Measurements from ENCODE around the gene EMP2. TPM values are rescaled to one million over a fixed set of nuclear protein-coding genes. Genes with fewer than 3 reads are reported as not detected.
A peak's percentile ranks its signal among the peaks of the same experiment; 100 is the strongest.

EMP2 gene
- total RNA-seq, 1 experiment from 2014 or later: 31.9 TPM

DNA sequence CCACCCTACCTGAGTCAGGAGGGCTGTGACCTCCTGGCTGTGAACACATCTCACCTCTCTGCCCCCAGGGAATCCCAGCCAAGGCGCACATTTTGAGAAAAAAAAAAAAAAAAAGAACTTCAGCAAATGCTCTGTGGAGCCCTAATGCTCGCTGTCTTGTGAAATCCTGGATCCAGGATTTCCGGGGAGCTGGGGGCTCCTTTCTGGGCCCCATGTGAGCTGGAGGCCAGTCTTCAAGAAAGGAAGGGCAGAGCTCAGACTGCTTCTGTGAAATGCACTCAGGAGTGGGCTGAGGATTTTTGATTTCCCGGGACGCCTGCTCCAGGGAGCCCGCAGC lies 36.0 kb upstream of the EMP2 start:
- peak in 1 of 2 experiments; percentile 4 for DNase-seq
- no peak overlapping the region for H3K27ac ChIP-seq
- no peaks in the 10 kb centered on the region for H3K27me3 ChIP-seq
- no peaks in the 10 kb centered on the region for H3K36me3 ChIP-seq
- H3K4me3 ChIP-seq: peak overlapping the region; percentile 31
- peaks cover 4% of the 10 kb centered on the region; the same call in 1 of the 2 replicates for H3K4me1 ChIP-seq
- no peaks in the 10 kb centered on the region for H3K9me3 ChIP-seq (replicated peaks)

DNA sequence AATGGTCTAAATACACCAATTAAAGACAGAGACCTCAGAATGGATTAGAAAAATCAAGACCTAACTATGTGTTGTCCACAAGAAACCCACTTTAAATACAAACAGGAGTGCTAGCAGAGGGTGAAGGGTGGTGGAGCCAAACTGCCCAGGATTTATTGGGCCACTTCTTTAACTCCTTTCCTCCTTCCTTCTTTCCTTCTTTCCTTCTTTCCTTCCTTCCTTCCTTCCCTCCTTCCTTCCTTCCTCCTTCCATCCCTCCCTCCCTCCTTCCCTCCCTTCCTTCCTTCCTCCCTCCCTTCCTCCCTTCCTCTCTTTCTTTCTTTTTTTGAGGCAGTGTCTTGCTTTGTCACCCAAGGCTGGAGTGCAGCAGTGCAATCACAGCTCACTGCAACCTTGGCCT lies 34.3 kb upstream of the EMP2 start:
- peaks cover 4% of the 10 kb centered on the region; the same call in 1 of the 2 replicates for H3K4me1 ChIP-seq
- no peak overlapping the region for H3K4me3 ChIP-seq
- no peak for DNase-seq
- H3K36me3 ChIP-seq: no peaks in the 10 kb centered on the region
- H3K27me3 ChIP-seq: no peaks in the 10 kb centered on the region
- no peak overlapping the region for H3K27ac ChIP-seq
- H3K9me3 ChIP-seq (replicated peaks): no peaks in the 10 kb centered on the region

DNA sequence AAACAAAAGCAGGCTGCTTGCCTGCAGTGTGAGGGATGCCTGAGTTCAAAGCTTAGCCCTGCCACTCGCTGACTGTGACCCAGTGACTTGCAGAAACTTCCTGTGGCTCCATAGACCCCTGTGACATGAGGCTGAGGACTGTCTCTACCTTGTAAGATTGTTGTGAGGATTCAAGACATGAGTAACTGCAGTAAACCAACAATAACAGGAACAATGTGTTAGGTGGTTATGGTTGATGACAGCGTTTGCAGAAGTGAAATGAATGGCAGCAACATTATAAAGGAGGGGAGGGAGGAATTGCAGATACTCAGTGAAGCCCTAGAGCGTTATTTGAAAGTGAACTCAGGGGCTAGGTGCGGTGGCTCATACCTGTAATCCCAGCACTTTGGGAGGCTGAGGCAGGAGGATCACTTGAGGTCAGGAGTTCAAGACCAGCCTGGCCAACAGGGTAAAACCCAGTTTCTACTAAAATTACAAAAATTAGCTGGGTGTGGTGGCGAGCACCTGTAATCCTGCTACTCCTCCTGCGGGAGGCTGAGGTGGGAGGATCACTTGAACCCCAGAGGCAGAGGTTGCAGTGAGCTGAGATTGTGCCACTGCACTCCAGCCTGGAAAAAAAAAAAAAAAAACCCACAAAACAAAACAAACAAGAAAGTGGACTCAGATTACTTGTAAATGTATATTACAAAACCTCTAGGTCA lies 33.5 kb upstream of the EMP2 start:
- DNase-seq: no peak
- Histone ChIP-seq H3K36me3 (no peaks in the 10 kb centered on the region), H3K27ac (no peak overlapping the region), H3K4me1 (peaks cover 4% of the 10 kb centered on the region; the same call in 1 of the 2 replicates), H3K27me3 (no peaks in the 10 kb centered on the region), H3K9me3 (replicated peaks) (no peaks in the 10 kb centered on the region), H3K4me3 (no peak overlapping the region)

DNA sequence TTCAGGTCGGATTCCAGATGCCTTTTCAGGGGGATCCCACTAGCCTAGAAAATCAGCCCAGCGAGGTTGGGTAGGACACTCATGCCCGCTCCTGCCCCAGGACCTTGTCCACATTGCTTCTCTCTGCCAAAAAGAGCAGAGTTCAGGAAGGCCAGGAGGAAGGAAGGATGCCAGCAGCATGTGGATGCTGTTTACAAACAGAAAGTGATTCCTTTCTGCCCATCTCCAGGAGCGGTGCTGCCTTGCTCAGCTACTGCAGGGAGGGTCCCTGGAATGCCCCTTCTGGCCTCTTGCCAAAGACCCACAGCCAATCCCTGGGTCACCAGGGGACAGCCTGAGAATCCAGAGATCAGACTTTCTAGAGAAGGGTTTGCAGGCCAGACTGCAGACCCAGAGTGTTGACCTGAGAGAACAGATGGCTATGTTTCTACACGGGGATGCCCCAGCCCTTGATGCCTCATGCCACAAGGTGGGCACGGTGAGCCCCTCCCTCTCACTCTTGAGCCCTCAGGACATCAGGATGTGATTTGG lies 32.3 kb upstream of the EMP2 start:
- H3K36me3 ChIP-seq: no peaks in the 10 kb centered on the region
- H3K9me3 ChIP-seq (replicated peaks): no peaks in the 10 kb centered on the region
- no peaks in the 10 kb centered on the region for H3K27me3 ChIP-seq
- no peak overlapping the region for H3K27ac ChIP-seq
- no peak overlapping the region for H3K4me3 ChIP-seq
- peaks cover 4% of the 10 kb centered on the region; the same call in 1 of the 2 replicates for H3K4me1 ChIP-seq
- DNase-seq: no peak

DNA sequence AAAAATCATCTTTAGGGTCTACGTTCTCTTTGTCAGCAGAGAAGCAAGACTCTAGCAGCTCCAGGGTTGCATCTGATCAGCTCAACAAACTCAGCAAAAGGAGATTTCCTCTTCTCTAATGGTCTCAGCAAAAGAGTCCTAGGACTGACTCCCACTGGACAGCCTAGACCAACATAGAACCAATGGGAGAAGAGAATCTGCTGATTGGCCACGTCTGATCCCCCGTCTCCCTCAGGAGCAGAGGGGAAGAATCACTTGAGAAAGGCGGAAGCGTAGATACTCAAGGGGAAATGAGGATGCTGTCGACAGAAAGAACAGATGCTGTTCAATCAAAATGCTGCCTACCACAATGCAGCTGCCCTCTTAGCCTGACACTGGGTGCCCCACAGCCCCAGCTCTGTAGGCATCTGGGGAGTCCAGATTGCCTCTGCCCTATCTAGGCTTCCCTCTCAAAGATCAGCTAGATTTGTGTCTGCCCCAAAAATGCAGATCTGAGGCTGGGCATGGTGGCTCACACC lies 31.5 kb upstream of the EMP2 start:
- Histone ChIP-seq H3K4me1 (no peaks in the 10 kb centered on the region), H3K4me3 (no peak overlapping the region)
- DNase-seq: peak in 1 of 2 experiments; percentile 44

GRCh38 chr16:10610499-10611184 lies 30.2 kb upstream of the EMP2 start:
- Histone ChIP-seq H3K4me3 (no peak overlapping the region), H3K27ac (no peak overlapping the region), H3K9me3 (replicated peaks) (no peaks in the 10 kb centered on the region), H3K4me1 (no peaks in the 10 kb centered on the region), H3K36me3 (no peaks in the 10 kb centered on the region), H3K27me3 (no peaks in the 10 kb centered on the region)
- DNase-seq: no peak

More for the DNA sequence above, 31.5 kb upstream of the EMP2 start:
- Histone ChIP-seq H3K9me3 (replicated peaks) (no peaks in the 10 kb centered on the region), H3K36me3 (no peaks in the 10 kb centered on the region), H3K27ac (no peak overlapping the region), H3K27me3 (no peaks in the 10 kb centered on the region)

DNA sequence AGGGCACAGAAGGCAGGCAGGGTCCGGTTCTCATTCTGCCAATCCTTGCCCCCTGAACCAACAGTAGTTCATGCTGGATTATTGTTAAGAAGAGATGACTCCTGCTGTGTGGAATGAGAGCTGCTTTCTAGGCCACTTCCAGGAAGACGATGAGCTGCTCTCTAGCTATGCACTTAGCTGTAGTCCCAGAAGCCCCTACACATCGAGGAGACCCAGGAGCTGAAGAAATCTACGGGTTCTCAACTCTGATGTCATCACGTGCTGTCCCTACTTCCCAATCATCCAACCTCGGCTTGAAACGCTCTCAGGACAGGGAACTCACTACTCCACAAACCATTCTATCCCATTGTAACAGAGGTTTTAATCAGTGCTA lies 29.0 kb upstream of the EMP2 start:
- H3K4me1 ChIP-seq: no peaks in the 10 kb centered on the region
- H3K27me3 ChIP-seq: no peaks in the 10 kb centered on the region
- H3K9me3 ChIP-seq (replicated peaks): no peaks in the 10 kb centered on the region
- DNase-seq: no peak
- no peak overlapping the region for H3K4me3 ChIP-seq
- H3K27ac ChIP-seq: no peak overlapping the region
- no peaks in the 10 kb centered on the region for H3K36me3 ChIP-seq

DNA sequence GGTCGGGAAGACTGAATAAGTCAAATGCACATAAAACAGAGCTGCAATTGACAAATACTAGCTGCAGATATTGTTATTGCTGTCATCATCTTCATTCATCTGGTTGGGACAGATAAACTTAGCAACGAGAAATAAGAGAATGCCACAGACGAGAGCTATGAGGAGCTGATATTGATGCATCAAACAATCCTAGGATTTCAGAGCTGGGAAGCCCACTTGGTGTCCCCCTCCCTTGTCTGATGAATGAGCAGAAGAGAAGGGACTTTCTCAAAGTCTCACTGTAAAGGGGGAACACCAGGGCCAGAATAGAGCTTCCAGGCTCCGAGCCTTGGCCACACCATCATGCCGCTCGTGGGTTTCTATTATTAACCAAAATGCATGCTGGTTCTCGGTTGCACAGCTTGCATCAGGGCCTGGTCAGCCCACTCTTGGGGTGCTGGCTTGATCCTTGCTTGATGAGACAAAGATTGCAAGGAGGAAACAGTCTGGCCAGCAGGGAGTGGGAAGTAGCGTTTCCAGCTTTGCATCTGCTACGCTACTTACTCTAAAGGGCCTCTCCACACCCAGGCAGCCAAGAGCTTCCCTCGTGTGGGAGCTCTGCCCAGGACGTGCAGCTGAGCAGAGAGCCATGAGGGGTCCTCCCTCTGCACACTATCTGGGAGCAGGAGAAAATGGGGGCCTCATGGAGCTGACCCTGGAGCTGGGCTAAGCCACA lies 28.4 kb upstream of the EMP2 start:
- DNase-seq: no peak
- no peak overlapping the region for H3K27ac ChIP-seq
- no peak overlapping the region for H3K4me3 ChIP-seq
- no peaks in the 10 kb centered on the region for H3K4me1 ChIP-seq
- H3K9me3 ChIP-seq (replicated peaks): no peaks in the 10 kb centered on the region
- no peaks in the 10 kb centered on the region for H3K27me3 ChIP-seq
- H3K36me3 ChIP-seq: no peaks in the 10 kb centered on the region

DNA sequence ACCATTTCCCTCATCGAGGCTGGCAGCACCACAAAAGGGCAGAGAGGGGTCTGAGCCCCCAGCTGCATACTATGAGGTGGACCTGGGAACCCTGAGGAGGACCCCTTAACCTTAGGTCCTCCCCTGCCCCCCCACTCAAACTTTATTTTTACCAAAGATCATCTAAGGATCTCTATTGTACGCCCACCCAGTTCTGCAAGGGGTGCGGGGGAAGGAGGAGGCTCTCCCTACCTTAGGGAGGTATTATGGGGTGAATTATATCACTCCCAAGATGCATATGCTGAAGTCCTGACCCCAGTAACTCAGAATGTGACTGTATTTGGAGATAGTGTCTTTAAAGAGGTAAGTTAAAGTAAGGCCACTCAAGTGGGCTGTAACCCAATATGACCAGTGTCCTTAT lies 26.8 kb upstream of the EMP2 start:
- DNase-seq: no peak
- H3K9me3 ChIP-seq (replicated peaks): no peaks in the 10 kb centered on the region
- no peaks in the 10 kb centered on the region for H3K36me3 ChIP-seq
- H3K27ac ChIP-seq: no peak overlapping the region
- no peaks in the 10 kb centered on the region for H3K27me3 ChIP-seq
- H3K4me1 ChIP-seq: no peaks in the 10 kb centered on the region
- H3K4me3 ChIP-seq: no peak overlapping the region

GRCh38 chr16:10606607-10607006 lies 26.2 kb upstream of the EMP2 start:
- DNase-seq: no peak
- Histone ChIP-seq H3K27ac (no peak overlapping the region), H3K9me3 (replicated peaks) (no peaks in the 10 kb centered on the region), H3K4me3 (no peak overlapping the region), H3K4me1 (no peaks in the 10 kb centered on the region), H3K27me3 (no peaks in the 10 kb centered on the region), H3K36me3 (no peaks in the 10 kb centered on the region)

DNA sequence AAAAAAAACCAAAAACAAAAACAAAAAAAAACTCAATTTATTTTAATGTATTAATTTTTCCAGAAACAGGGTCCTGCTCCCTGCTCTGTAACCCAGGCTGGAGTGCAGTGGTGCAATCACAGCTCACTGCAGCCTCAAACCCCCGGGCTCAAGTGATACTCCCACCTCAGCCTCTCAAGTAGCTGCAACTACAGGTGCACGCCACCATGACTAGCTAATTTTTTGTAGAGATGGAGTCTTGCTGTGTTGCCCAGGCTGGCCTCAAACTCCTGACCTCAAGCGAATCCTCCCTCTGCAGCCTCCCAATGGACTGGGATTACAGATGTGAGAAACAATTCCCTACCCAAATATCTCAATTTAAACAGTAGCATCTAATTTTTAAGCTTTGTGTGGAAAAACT lies 25.2 kb upstream of the EMP2 start:
- Histone ChIP-seq H3K4me1 (no peaks in the 10 kb centered on the region), H3K27ac (no peak overlapping the region), H3K9me3 (replicated peaks) (no peaks in the 10 kb centered on the region), H3K27me3 (no peaks in the 10 kb centered on the region), H3K36me3 (no peaks in the 10 kb centered on the region), H3K4me3 (no peak overlapping the region)
- no peak for DNase-seq

GRCh38 chr16:10601444-10602408 lies 21.3 kb upstream of the EMP2 start:
- Histone ChIP-seq H3K27ac (no peak overlapping the region), H3K9me3 (replicated peaks) (no peaks in the 10 kb centered on the region), H3K36me3 (no peaks in the 10 kb centered on the region), H3K27me3 (no peaks in the 10 kb centered on the region; the same call in 1 of the 2 replicates), H3K4me1 (no peaks in the 10 kb centered on the region), H3K4me3 (no peak overlapping the region)
- DNase-seq: no peak

DNA sequence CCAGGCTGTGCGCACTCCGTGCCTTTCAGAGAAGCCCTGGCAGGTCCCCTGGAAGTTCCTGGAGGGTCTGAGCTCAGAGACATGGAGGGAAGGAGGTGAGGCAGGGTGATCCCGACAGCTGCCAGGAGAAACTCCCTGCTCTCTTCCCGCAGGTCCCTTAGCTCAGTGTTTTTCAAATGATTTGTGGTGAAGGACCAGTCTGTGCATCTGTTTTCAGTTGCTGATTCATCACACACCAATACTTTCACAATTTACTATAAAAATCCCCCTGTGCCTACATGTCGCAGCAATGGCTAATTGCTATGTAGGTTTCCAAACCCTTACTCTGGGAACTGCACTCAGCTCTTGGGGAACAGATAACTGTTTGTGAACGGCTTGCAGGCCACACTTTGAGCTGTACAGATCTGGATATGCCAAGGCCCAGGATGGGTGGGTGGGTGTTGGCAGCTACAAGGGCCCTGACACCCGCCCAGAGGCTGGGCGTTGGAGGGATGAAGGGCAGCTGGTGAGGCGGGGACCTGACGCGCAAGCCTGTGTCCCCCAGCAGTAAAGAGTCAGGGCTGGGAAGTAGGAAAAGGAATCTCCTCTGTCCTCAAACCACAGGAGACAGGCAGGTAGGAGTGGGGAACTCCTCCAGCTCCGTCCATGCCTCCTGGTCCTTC lies 20.5 kb upstream of the EMP2 start:
- DNase-seq: peak in 1 of 2 experiments; percentile 22
- no peaks in the 10 kb centered on the region for H3K9me3 ChIP-seq (replicated peaks)
- no peaks in the 10 kb centered on the region; the same call in 1 of the 2 replicates for H3K27me3 ChIP-seq
- H3K36me3 ChIP-seq: no peaks in the 10 kb centered on the region
- H3K4me1 ChIP-seq: no peaks in the 10 kb centered on the region
- H3K27ac ChIP-seq: no peak overlapping the region
- H3K4me3 ChIP-seq: no peak overlapping the region

DNA sequence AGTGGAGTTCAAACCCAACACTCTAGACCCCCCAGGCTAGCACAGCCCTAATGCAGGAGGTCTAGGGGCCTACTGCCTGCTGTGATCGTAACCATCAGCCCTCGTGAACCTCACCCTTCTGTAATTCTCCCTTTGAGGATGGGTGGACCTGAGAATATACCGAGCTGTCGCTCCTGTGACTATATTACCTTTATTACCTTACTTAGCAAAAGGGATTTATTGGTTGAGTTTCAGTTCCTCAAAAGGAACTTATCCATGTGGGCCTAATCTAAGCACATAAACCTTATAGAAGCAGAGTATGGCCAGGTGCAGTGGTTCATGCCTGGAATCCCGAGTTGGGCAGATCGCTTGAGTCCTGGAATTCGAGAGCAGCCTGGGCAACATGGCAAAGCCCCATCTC lies 19.2 kb upstream of the EMP2 start:
- Histone ChIP-seq H3K36me3 (no peaks in the 10 kb centered on the region), H3K9me3 (replicated peaks) (no peaks in the 10 kb centered on the region), H3K27me3 (no peaks in the 10 kb centered on the region; the same call in 1 of the 2 replicates), H3K4me3 (no peak overlapping the region), H3K27ac (no peak overlapping the region), H3K4me1 (no peaks in the 10 kb centered on the region)
- no peak for DNase-seq
